Ovary (tissue), 10 donors: ENCODE data around the gene WNK1. TPM values are rescaled to one million over a fixed set of nuclear protein-coding genes. Genes with fewer than 3 reads are reported as not detected.
A peak's percentile ranks its signal among the peaks of the same experiment; 100 is the strongest.
"Not testable (repeated sequence)": the region's sequence is repeated elsewhere in the genome, so short reads cannot be mapped to it uniquely, and the experiment has no call there.

Experiments used
- DNase-seq, 5 donors: peaks; one replicate each; pipeline ENCODE4 v3.0.0-alpha.2; 2019 to 2020
- H3K27ac ChIP-seq, 2 donors: fragments of 200-600 bp; one replicate each; pipeline versions ENCODE4 v1.5.1 to v1.8.0; 2019 to 2022
- H3K27me3 ChIP-seq: fragments of 200-600 bp; one replicate; pipeline ENCODE4 v1.8.0; 2022
- H3K36me3 ChIP-seq: fragments of 200-600 bp; sonication (generic); one replicate; pipeline ENCODE4 v1.5.1; 2019
- H3K4me1 ChIP-seq: one replicate; pipeline ENCODE4 v1.8.1; 2013; ENCODE audit warnings: mild to moderate bottlenecking, moderate library complexity; ENCODE audit not compliant: insufficient read depth
- H3K4me3 ChIP-seq: fragments of 200-600 bp; sonication (generic); one replicate; pipeline ENCODE4 v1.5.1; 2017
- H3K9me3 ChIP-seq, 2 donors: fragments of 200-600 bp in 1 of 2; sonication (generic) in 1 of 2; one replicate each; pipeline versions ENCODE4 v1.5.1 to v1.8.1; 2013 to 2019; ENCODE audit warnings: mild to moderate bottlenecking in 1 of 2, moderate library complexity in 1 of 2
- EP300 ChIP-seq: sonication (generic); formaldehyde crosslinking; IDR thresholded peaks from one replicate; pipeline ENCODE4 v1.6.1; 2017; ENCODE audit warnings: antibody characterized with exemption
- POLR2A ChIP-seq: fragments of 450-650 bp; IDR thresholded peaks from one replicate; pipeline ENCODE4 v1.6.1; 2017; ENCODE audit warnings: antibody characterized with exemption, mild to moderate bottlenecking, moderate library complexity
- WGBS, 3 donors: extraction: QIAGEN DNeasy Blood & Tissue Kit in 1 of 3; methylation state at CpG; one replicate each; pipeline versions ENCODE4 v1.1.5 to v1.1.7; 2013 to 2017; 5-methylcytosine and 5-hydroxymethylcytosine counted together
- intact Hi-C, 4 donors: fragments of 100-400 bp; cut with DNase I; formaldehyde crosslinking; loops; one replicate each; pipeline versions ENCODE4 v1.11.0 to v1.15.1; 2022 to 2023
- long read RNA-seq, 3 donors: library from polyadenylated mRNA in 2 of 3; unstranded in 2 of 3; transcript quantifications; one replicate each; pipeline ENCODE4 v2.0.0 and lab custom pipeline, GENCODE V29; 2021 to 2026
- polyA plus RNA-seq, 2 donors: library from polyadenylated mRNA; stranded (reverse); fragments of 200-250 nt in 1 of 2; fragments of 350-450 nt in 1 of 2; fragmentation: Illumina TruSeq in 1 of 2; extraction: RNeasy Lipid Tissue Mini Kit (QIAGEN cat#74804) in 1 of 2; gene quantifications; one replicate each; pipeline ENCODE4 v1.2.3, GENCODE V29; 2013 to 2014
- total RNA-seq, 7 donors: library from RNA; depleted of rRNA in 2 of 7; stranded (reverse); fragments of >200 nt in 2 of 7; fragmentation: NEBNext Ultra II Directional in 3 of 7; extraction: Animal tissue kit (Norgen Biotek cat#: 25700) in 3 of 7; gene quantifications; one replicate each; pipeline versions ENCODE4 v1.1.0 to v1.2.4, GENCODE V29; 2016 to 2023
- TF ChIP-seq, protein P1 (sequence below), 3 donors: fragments of 450-650 bp in 2 of 3; fragments of 200-600 bp in 1 of 3; IDR thresholded peaks; one replicate each; pipeline versions ENCODE4 v1.5.1 to v1.8.0; 2016 to 2022; ENCODE audit warnings: antibody characterized with exemption in 3 of 3, mild to moderate bottlenecking in 1 of 3
- donor health status: DM: no; HTN: no; CAD: no; lungs with moderate emphysema.
- donor health status: DM: no; HTN: no; CAD: no.
- donor health status: Bipolar disorder and iron deficiency.
- donor health status: DM: yes; HTN: yes; CAD: no.
- donor health status: DM: no; HTN: no; CAD: no.
- donor health status: DM: yes; HTN: yes; CAD: no.

The WNK1 gene
- total RNA-seq, result 100 to 1,000 TPM in 4 of 7 donors, 10 to 100 TPM in 3; 79.6 to 144 (median 102) TPM
- 10 to 100 TPM; 26.0 to 88.6 TPM for polyA plus RNA-seq
- long read RNA-seq, donor 1, partial matches to known transcripts, result 78 of 120 reads
- long read RNA-seq, donor 1, other reads (novel, unspliced or antisense), result 42 of 120 reads
- long read RNA-seq, donor 2, partial matches to known transcripts, result 70 of 76 reads
- long read RNA-seq, donor 2, other reads (novel, unspliced or antisense), result 0 of 76 reads
- long read RNA-seq, donor 3, partial matches to known transcripts, result 3 of 11 reads
- long read RNA-seq, donor 3, other reads (novel, unspliced or antisense), result 7 of 11 reads

DNA sequence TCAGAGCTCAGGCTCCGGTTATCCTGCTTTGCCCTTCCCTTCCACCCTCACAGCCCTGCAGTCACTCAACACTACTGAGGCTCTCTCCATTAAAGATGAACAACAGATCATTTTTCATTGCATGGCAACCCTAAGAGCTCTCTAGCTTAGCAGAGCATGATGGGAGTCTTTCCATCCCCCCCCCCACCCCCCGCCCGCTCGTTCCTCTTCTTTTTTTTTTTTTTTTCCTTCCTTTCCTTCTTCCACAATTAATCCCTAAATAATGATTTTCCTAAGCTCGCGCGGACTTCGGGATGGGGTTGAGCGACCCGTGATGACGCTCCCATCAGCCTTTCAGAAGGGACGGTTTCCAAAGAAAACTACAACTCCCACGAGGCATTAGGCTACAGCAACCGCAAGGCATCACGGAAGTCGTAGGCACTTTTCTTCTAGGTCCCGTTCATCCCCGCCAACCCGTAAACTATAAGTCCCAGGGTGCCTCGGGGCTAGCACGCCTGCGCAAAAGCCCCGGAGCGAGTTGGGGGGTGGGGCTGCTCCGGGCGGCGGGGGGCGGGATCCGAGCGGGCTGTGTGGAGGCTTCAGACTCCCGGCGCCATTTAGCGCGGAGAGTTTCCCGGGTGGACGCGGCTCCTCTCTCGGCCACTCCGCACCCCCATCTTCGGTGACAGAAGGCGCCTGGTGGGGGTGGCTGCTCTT lies at the start of gene WNK1:
Gene WNK1 (plus strand): TSS at position 581 of the 696 bp plus-strand sequence. CDS start 987 bp downstream, outside the sequence.
- Histone ChIP-seq H3K36me3 (no peaks in the 10 kb centered on the region), H3K27me3 (no peaks in the 10 kb centered on the region), H3K4me3 (peak within 1 kb of the TSS; percentile 73), H3K4me1 (peaks cover 4% of the 10 kb centered on the region), H3K9me3 (no peaks in the 10 kb centered on the region), H3K27ac (peak within 1 kb of the TSS; percentile 98)
- WGBS, 3 donors, result 0% methylated on average over 35 to 41 of the region's 41 CpGs
- peak; percentile 97 to 98 (median 97) for DNase-seq
- intact Hi-C loops, result loop anchor here (5.0 to 10.0 kb wide), 7 partner anchors 60 to 843 kb away; partner anchors contain the start of gene FBXL14 (in 1 of the 4)
- TF ChIP-seq EP300 (no peak), POLR2A (peak; percentile 82)
- TF ChIP-seq, protein P1, sequence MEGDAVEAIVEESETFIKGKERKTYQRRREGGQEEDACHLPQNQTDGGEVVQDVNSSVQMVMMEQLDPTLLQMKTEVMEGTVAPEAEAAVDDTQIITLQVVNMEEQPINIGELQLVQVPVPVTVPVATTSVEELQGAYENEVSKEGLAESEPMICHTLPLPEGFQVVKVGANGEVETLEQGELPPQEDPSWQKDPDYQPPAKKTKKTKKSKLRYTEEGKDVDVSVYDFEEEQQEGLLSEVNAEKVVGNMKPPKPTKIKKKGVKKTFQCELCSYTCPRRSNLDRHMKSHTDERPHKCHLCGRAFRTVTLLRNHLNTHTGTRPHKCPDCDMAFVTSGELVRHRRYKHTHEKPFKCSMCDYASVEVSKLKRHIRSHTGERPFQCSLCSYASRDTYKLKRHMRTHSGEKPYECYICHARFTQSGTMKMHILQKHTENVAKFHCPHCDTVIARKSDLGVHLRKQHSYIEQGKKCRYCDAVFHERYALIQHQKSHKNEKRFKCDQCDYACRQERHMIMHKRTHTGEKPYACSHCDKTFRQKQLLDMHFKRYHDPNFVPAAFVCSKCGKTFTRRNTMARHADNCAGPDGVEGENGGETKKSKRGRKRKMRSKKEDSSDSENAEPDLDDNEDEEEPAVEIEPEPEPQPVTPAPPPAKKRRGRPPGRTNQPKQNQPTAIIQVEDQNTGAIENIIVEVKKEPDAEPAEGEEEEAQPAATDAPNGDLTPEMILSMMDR (IDR thresholded peaks at IDR 0.05), result no peak

DNA sequence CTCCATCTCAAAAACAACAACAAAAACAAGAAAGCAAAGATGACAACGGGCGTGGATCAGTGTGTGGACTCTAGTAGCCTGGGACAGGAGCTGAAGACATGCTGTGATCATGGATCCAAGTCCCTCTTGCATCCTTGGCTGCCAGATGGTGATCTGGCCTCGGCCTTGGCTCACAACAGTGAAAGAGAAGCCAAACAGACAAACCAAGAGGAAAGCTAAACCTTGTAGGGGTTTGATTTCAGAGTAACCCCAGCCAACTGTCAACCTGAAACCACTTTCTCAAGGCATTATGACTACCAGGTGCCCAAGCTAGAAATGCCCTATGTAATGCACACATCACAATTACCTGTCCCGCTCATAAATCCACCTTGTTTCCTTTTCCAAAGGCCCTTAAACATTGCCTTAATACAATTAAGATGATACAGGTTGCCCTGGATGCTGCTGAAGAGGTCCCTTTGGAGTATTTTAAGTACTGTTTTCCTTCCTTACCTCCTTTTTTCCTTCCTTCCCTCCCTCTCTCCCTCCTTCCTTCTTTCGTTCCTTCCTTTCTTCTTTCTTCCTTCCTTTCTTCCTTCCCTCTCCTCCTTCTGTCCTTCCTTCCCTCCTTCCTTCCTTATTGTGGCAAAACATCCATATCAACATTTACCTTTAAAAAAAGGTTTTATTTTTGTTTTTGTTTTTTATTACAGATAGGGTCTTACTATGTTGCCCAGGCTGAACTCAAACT lies 47.7 kb upstream of the WNK1 start:
- intact Hi-C loops, result no loop called here
- Histone ChIP-seq H3K36me3 (no peaks in the 10 kb centered on the region), H3K4me3 (no peak overlapping the region), H3K27me3 (no peaks in the 10 kb centered on the region), H3K9me3 (no peaks in the 10 kb centered on the region), H3K27ac (no peak overlapping the region), H3K4me1 (no peaks in the 10 kb centered on the region)
- no peak for DNase-seq
- 81 to 89% (median 81%) methylated on average over 5 of the region's 5 CpGs for WGBS, 3 donors
- TF ChIP-seq EP300, result no peak

DNA sequence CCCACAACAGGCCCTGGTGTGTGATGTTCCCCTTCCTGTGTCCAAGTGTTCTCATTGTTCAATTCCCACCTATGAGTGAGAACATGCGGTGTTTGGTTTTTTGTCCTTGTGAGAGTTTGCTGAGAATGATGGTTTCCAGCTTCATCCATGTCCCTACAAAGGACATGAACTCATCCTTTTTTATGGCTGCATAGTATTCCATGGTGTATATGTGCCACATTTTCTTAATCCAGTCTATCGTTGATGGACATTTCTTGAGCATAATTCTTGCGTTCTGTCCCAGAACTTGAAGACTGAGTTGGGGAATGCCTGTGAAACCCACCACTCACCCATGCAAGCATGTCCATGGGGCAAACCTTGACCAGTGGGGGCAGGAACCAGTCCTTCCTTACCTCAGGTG lies 44.3 kb upstream of the WNK1 start:
- H3K9me3 ChIP-seq, H3K4me1 ChIP-seq, H3K27ac ChIP-seq, H3K36me3 ChIP-seq, intact Hi-C loops, H3K4me3 ChIP-seq, H3K27me3 ChIP-seq, DNase-seq: not testable (repeated sequence)
- WGBS, 3 donors, result 82 to 98% (median 84%) methylated on average over 3 of the region's 3 CpGs

DNA sequence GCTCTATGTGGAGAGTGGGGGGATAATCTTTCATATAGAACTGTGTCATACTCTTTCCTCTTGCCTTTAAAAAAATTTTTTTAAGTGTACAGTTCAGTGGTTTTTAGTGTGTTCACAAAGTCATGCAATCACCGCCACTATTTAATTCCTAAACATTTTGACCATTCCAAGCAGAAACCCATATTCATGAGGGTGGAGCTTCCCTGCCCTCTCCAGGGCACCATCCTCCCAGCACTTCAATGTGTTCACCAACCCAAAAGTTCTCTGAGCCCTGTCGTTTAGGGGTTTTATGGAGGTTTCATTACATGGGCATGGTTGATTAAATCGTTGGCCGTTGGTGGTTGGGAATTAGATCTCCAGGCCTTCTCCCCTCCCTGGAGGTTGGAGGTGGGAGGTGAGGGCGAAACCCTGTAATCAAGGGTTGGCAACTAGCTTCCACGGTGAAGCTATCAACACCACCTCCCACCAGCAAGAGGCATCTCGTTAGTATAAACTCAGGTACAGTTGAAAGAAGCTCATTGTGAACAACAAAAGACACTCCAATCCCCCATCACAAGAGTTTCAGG lies 42.8 kb upstream of the WNK1 start:
- TF ChIP-seq POLR2A, result no peak
- TF ChIP-seq, protein P1 (IDR thresholded peaks at IDR 0.05), result no peak
- no peak for TF ChIP-seq EP300
- H3K9me3 ChIP-seq, result no peaks in the 10 kb centered on the region
- no peak for DNase-seq
- intact Hi-C loops, result no loop called here
- H3K36me3 ChIP-seq, result no peaks in the 10 kb centered on the region
- H3K4me3 ChIP-seq, result no peak overlapping the region
- WGBS, 3 donors, result 54 to 60% (median 59%) methylated on average over 7 of the region's 7 CpGs
- no peak overlapping the region for H3K27ac ChIP-seq
- no peaks in the 10 kb centered on the region for H3K4me1 ChIP-seq
- no peaks in the 10 kb centered on the region for H3K27me3 ChIP-seq

DNA sequence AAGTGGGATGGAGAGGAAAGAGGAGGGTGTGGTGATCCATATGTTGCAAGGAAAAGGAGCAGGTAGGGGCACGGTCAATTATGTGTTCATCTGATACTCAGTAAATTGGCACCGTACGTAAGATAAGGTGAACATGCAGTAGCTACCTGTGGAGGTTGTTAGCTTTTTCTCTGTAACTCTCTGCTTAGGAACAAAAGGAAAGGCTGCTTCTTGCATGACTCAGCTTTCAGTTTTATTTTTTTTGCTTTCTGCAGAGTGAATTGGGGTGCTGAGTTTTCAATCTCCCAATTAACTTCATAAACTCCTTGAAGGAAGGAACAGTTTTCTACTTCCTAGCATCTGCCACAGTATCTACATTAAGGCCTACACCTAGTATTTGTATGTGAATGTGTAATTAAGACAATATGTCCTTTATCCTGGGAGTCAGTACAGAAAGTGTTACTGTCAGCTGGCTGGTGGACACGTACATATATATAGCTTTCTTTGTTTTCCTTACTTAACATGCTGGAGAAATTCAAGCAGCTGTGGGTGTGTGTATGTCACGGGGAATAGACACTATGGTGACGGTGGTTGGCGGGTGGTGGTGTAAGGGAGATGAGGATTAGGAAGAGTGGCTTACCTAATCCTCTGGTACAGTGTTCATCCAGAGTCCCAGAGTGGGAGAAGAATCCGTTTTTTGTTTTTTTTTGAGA lies 40.1 kb upstream of the WNK1 start:
- Histone ChIP-seq H3K27me3 (no peaks in the 10 kb centered on the region), H3K9me3 (no peaks in the 10 kb centered on the region), H3K27ac (no peak overlapping the region), H3K4me3 (no peak overlapping the region), H3K4me1 (no peaks in the 10 kb centered on the region), H3K36me3 (no peaks in the 10 kb centered on the region)
- TF ChIP-seq POLR2A (no peak), EP300 (no peak)
- TF ChIP-seq, protein P1 (IDR thresholded peaks at IDR 0.05), result no peak
- DNase-seq, result no peak
- WGBS, 3 donors, result 68 to 73% (median 70%) methylated on average over 8 of the region's 8 CpGs
- intact Hi-C loops, result no loop called here
